ENCODE data around the gene LUM.

DNA sequence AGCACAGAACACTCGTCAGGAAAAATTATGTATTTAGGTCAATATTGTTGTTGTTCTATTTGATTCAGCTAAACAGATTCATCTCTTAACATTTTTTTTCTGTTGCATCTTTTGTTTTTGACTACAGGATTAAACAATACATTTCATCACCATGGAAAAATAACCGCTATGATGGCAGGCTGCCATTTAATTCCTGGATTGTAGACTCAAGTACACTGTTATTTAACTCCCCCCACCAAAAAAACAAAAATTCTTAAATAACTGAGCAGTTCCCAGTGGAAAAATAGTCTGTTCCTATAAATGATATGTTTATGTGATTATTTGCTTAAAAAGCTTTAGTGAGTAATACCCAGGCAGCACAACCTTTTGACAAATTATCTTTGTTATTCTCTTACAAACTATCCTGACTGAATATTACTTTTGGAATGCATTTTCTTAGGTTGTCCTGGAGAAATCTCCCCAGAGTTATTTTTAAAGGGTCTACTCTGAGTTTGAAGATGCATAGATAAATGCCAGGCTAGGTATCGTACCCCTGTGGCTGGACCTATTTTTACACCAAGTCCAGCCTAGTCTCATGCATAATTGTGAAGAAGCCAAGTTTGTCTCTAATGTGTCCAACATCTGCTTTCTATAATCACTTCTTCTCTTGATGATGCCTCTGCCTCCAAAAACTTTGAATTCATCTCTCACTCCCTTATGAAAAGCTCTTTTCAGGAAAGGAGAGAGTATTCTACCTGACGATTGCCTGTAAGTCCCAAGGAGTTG lies 57.2 kb downstream of the LUM start:
- TF ChIP-seq YY1 (IDR thresholded peaks at IDR 0.05; ENCODE audit: low read depth), result no peak
- no peak for TF ChIP-seq CTCF (IDR thresholded peaks at IDR 0.05)
- TF ChIP-seq TAF1 (IDR thresholded peaks at IDR 0.05; ENCODE audit: borderline replicate concordance, low read depth, low read length), result no peak
- no peak for TF ChIP-seq SIN3A (IDR thresholded peaks at IDR 0.05; ENCODE audit: borderline replicate concordance, low read depth, low read length)
- no peak for TF ChIP-seq EZH2phosphoT487 (IDR thresholded peaks at IDR 0.05; ENCODE audit: borderline replicate concordance, low read depth)
- TF ChIP-seq FOXM1 (IDR thresholded peaks at IDR 0.05; ENCODE audit: low read depth), result no peak
- no peak for TF ChIP-seq POLR2AphosphoS5 (IDR thresholded peaks at IDR 0.05; ENCODE audit: low read depth, low read length)
- TF ChIP-seq, protein P1, sequence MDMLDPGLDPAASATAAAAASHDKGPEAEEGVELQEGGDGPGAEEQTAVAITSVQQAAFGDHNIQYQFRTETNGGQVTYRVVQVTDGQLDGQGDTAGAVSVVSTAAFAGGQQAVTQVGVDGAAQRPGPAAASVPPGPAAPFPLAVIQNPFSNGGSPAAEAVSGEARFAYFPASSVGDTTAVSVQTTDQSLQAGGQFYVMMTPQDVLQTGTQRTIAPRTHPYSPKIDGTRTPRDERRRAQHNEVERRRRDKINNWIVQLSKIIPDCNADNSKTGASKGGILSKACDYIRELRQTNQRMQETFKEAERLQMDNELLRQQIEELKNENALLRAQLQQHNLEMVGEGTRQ (IDR thresholded peaks at IDR 0.05; ENCODE audit: borderline replicate concordance, low read depth, low read length), result no peak
